HG03280 (cell line): ENCODE results near the gene PILRB.
A peak's percentile ranks its signal among the peaks of the same experiment; 100 is the strongest.
"Not testable (repeated sequence)": the region's sequence is repeated elsewhere in the genome, so short reads cannot be mapped to it uniquely, and the experiment has no call there.

Source experiments
- ATAC-seq: cut with Tn5 transposase; IDR thresholded peaks from one replicate; pipeline ENCODE4 v1.9.1; 2021; ENCODE audit warnings: mild to moderate bottlenecking, moderate library complexity; ENCODE audit not compliant: unreplicated experiment

The PILRB gene

DNA sequence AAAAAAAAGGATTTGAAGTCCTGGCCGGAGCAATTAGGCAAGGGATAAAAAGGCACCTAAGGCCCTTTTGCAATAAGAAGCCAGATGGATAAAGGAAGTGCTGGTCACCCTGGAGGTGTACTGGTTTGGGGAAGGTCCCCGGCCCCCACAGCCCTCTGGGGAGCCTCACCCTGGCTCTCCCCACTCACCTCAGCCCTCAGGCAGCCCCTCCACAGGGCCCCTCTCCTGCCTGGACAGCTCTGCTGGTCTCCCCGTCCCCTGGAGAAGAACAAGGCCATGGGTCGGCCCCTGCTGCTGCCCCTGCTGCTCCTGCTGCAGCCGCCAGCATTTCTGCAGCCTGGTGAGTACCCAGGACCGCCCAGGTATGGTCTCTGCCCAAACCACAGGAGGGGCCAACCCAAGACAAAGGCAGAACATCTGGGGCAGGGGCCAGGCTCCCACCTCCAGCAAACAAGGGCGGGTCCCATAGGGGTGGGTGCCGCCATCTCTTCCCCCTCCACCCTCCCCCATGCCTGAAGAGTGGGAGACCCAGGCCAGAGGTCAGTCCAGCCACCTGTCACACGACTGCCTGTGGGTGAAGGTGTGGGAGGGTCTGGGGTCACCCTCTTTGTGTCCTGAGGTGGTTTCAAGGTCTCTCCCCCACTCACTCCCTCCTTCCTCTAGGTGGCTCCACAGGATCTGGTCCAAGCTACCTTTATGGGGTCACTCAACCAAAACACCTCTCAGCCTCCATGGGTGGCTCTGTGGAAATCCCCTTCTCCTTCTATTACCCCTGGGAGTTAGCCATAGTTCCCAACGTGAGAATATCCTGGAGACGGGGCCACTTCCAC, at the start of gene PILRB:
Gene PILRB (plus strand): TSS at position 91 of the 830 bp plus-strand sequence. CDS start 186 bp downstream, at position 277.
- no peak for ATAC-seq

DNA sequence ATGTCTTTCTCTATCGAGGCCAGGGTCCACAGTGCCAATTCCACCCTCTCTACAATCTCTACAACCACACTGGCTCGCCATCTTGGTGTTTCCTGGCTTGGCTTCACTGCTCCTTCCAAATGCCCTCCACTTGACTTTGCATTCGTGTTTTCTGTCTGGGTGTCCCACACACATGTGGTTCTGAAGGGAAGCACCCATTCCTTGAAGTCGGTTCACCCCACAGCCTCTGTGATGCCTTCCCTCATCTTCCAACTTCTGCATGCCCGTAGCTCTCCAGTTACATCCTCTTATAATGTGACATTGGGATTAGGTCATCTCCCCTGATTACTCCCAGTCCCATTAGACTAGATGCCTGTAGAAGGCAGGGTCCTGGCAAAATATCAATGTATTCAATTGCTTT, 39.6 kb upstream of the PILRB start:
- not testable (repeated sequence) for ATAC-seq

GRCh38 chr7:100321648-100322047, 36.3 kb upstream of the PILRB start:
- ATAC-seq: not testable (repeated sequence)

- ATAC-seq: not testable (repeated sequence)
These were observed 33.7 kb upstream of the PILRB start for GRCh38 chr7:100324194-100324593.

GRCh38 chr7:100325671-100326070, 32.2 kb upstream of the PILRB start:
- ATAC-seq: not testable (repeated sequence)

- not testable (repeated sequence) for ATAC-seq
These were observed 31.0 kb upstream of the PILRB start for GRCh38 chr7:100326914-100327313.

DNA sequence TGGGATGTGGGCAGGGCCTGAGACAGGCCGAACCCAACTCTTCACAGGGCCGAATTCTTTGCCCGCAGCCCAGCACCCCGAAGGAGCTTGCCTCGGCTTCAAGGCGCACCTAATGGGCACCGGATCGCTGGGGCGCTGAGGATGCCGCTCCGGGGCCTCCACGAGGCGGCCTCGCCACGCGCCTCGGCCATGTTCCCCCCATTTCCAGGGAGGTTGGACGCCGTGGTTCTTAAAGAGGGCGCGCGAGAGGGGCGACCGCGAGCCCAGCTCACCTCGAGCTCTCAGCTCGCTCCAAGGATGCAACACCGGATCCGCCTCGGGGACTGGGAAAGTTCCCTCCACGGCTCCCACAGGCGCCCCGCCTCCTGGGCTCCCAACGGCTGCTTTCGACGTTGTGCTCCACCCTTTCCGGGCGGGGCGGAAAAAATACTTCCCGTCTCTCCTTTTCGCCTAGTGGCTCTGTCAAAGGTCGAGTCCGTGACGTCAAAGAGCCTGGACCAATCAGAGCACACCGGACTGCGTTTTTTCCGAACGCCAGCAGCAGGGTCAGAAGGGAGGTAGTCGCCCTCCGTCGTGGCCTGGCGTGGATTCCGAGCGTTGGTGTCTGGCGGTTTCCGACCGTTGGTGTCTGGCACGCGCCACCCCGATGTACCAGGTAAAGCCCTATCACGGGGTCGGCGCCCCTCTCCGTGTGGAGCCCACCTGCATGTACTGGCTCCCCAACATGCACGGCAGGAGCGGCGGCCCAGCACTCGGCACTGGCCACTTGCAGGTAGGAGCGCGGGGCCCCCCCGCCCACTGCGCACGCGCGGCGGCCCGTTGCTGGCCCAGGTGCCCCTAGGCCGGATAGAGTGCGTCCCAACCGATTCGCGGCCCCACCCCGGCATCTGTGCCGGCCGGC, 22.1 kb upstream of the PILRB start:
- peak; percentile 93 for ATAC-seq

- ATAC-seq: not testable (repeated sequence)
These were observed 19.7 kb upstream of the PILRB start for GRCh38 chr7:100338083-100338696.

GRCh38 chr7:100341286-100341685, 16.6 kb upstream of the PILRB start:
- not testable (repeated sequence) for ATAC-seq

DNA sequence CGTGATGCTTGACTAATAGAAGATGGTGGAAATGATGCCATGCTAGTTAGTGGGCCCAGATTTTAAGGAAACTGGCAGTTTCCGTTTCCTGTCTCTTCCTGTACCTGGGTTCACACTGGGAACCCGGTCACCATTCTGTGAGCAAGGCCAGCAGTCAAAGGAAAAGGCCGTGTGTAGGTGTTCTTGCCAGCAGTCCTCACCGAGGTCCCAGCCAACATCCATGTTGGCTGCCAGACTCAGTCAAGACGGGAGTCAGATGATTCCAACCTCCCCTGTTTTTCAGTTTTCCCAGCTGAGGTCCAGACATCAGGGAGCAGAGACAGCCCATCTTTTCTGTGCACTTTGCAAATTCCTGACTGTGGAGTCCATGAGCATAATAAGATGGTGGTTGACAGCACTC, 15.2 kb upstream of the PILRB start:
- ATAC-seq: no peak

DNA sequence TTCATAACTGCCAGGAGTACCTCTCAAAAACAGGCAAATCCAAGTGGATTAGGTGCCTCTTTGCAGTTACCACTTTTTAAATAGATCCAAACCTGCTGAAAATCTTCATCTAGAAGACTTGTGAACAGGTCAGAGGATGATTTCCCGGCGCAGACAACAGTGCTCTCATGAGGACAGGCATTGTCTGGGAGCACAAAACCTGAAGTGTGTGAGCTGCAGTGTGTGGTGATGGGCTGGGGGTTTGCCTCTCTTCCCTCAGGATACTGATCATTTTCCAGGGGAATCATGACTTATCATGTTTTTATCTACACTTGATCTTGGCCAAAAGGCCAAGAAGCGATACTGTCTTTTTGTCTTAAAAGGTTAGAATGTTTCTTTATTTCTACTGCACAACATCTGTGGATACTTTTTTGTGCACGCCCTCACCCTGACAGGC, 13.8 kb upstream of the PILRB start:
- not testable (repeated sequence) for ATAC-seq

DNA sequence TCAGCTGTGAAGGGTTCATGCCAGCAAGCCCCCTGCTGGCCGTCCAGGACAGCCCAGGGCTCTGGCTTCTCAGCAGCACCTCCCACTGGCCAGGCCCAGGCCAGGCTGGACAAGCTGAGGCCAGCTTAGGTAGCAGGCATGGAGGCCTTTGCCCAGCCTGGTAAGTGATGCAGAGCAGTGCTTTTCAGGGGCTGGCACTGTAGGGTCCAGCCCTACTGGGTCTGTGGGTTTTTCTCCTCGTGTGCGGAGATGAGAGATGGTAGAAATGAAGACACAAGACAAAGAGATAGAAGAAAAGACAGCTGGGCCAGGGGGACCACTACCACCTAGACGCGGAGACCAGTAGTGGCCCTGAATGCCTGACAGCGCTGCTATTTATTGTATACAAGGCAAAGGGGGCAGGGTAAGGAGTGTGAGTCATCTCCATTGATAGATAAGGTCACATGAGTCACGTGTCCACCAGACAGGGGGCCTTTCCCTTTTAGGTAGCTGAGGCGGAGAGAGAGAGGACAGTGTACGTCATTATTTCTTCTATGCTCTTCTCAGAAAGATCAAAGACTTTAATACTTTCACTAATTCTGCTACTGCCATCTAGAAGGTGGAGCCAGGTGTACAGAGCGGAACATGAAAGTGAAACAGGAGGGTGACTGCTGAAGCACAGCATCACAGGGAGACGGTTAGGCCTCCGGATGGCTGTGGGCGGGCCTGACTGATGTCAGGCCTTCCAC, 13.2 kb upstream of the PILRB start:
- peak; percentile 85 for ATAC-seq

DNA sequence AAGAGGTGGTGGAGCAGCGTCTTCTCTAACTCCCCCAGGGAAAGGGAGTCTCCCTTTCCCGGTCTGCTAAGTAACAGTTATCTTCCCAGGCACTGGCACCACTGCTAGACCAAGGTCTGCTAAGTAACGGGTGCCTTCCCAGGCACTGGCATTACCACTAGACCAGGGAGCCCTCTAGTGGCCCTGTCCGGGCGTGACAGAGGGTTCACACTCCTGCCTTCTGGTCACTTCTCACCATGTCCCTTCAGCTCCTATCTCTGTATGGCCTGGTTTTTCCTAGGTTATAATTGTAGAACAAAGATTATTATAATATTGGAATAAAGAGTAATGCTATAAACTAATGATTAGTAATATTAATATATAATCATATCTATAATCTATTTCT, 12.6 kb upstream of the PILRB start:
- ATAC-seq: peak; percentile 32

DNA sequence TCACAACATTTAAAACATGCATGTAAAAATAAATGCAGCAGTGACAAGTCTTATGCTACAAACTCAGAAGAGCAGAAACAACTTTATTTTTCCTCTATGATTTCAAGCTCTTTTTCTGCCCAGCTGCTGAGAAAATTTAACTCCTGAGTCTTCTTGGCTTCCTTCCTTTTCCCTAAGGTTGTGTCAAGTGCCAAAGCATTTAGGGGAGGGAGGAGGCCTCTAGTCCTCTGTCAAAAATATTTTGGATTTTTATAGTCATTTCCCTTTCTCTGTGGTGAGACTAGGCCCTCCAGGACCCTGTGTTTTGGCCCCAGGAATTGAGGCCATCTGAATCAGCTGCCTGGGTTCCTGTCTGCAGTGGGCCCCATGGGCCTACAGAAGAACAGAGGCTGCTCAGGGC, 11.0 kb upstream of the PILRB start:
- no peak for ATAC-seq

DNA sequence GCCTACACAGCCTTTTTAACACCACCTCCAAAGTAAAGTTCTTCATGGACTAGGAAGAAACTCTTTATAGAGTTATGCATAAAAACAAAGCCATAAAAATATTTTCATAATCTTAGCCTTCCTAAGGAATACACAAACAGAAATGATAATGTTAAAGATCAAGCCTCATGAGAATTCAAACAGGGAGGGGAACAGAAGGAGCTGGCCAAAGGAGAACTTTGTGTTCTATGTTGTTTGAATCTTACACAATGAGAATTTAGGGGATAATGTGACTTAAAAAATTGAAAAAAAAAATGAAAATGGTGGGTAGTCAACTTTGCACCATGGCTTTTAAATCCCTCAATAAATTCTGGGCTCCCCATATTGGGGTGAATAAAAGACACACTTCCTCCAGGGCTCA, 9.1 kb upstream of the PILRB start:
- no peak for ATAC-seq

GRCh38 chr7:100349757-100350156, 8.2 kb upstream of the PILRB start:
- no peak for ATAC-seq

GRCh38 chr7:100351657-100352058, 6.3 kb upstream of the PILRB start:
- no peak for ATAC-seq

GRCh38 chr7:100352230-100352781, 5.6 kb upstream of the PILRB start:
- not testable (repeated sequence) for ATAC-seq

DNA sequence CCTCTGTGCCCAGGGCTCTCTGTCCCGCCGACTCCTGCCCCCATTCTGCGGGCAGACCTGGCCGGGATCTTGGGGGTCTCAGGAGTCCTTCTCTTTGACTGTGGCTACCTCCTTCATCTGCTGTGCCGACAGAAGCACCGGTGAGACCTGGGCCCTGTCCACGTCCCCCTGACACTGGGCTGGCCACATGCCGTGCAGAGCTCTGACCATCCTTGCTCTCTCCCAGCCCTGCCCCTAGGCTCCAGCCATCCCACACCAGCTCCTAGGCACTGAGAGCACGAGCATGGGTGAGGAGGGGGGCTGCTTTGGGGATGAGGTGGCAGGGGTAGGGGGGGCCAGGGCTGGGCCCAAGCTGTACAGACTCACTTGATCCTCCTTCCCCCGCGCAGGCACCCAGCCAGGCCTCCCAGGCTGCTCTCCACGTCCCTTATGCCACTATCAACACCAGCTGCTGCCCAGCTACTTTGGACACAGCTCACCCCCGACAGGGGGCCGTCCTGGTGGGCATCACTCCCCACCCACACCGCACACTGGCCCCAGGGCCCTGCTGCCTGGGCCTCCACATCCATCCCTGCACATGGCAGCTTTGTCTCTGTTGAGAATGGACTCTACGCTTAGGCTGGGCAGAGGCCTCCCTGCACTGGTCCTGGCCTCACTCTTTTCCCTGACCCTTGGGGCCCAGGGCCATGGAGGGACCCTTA, 4.8 kb upstream of the PILRB start:
- ATAC-seq: no peak
